ENCODE data around the gene PPIC. TPM values are rescaled to one million over a fixed set of nuclear protein-coding genes. Genes with fewer than 3 reads are reported as not detected.

Gene PPIC
- total RNA-seq, 2 donors from 2014 or later, result 37.6 to 78.0 TPM

- no peaks in the 10 kb centered on the region for H3K27me3 ChIP-seq (replicated peaks; ENCODE audit: insufficient read depth)
- H3K9me3 ChIP-seq, result no peaks in the 10 kb centered on the region
- ATAC-seq (ENCODE audit: insufficient number of reproducible peaks, low FRiP score, low read depth) (no peak), DNase-seq (ENCODE audit: low spot score) (no peak)
- no peak overlapping the region for H3K27ac ChIP-seq
- no peak for TF ChIP-seq CTCF (IDR thresholded peaks at IDR 0.05)
- no peaks in the 10 kb centered on the region for H3K4me1 ChIP-seq (ENCODE audit: control insufficient read depth in 1 of 2, low read depth in 2 of 2)
- H3K36me3 ChIP-seq, result peaks cover 4% of the 10 kb centered on the region
- H3K4me3 ChIP-seq, result no peak overlapping the region
Measured at GRCh38 chr5:123012321-123012720, 24.2 kb downstream of the PPIC start.

GRCh38 chr5:123007754-123008153, 28.8 kb downstream of the PPIC start:
- no peak for ATAC-seq (ENCODE audit: insufficient number of reproducible peaks, low FRiP score, low read depth)
- Histone ChIP-seq H3K27me3 (replicated peaks; ENCODE audit: insufficient read depth) (no peaks in the 10 kb centered on the region), H3K27ac (no peak overlapping the region), H3K9me3 (no peaks in the 10 kb centered on the region), H3K4me1 (ENCODE audit: control insufficient read depth in 1 of 2, low read depth in 2 of 2) (no peaks in the 10 kb centered on the region), H3K4me3 (no peak overlapping the region), H3K36me3 (peaks cover 7% of the 10 kb centered on the region)
- no peak for TF ChIP-seq CTCF (IDR thresholded peaks at IDR 0.05)
- DNase-seq (ENCODE audit: low spot score), result no peak

GRCh38 chr5:123007182-123007581, 29.3 kb downstream of the PPIC start:
- no peaks in the 10 kb centered on the region for H3K9me3 ChIP-seq
- H3K27me3 ChIP-seq (replicated peaks; ENCODE audit: insufficient read depth), result no peaks in the 10 kb centered on the region
- no peak for TF ChIP-seq CTCF (IDR thresholded peaks at IDR 0.05)
- ATAC-seq (ENCODE audit: insufficient number of reproducible peaks, low FRiP score, low read depth) (no peak), DNase-seq (ENCODE audit: low spot score) (no peak)
- H3K36me3 ChIP-seq, result peaks cover 7% of the 10 kb centered on the region
- H3K4me3 ChIP-seq, result no peak overlapping the region
- H3K4me1 ChIP-seq (ENCODE audit: control insufficient read depth in 1 of 2, low read depth in 2 of 2), result no peaks in the 10 kb centered on the region
- H3K27ac ChIP-seq, result no peak overlapping the region

GRCh38 chr5:123001808-123002207, 34.7 kb downstream of the PPIC start:
- peaks cover 3% of the 10 kb centered on the region for H3K36me3 ChIP-seq
- H3K27ac ChIP-seq, result no peak overlapping the region
- no peaks in the 10 kb centered on the region for H3K9me3 ChIP-seq
- H3K4me1 ChIP-seq (ENCODE audit: control insufficient read depth in 1 of 2, low read depth in 2 of 2), result no peaks in the 10 kb centered on the region
- H3K27me3 ChIP-seq (replicated peaks; ENCODE audit: insufficient read depth), result no peaks in the 10 kb centered on the region
- TF ChIP-seq CTCF (IDR thresholded peaks at IDR 0.05), result no peak
- ATAC-seq (ENCODE audit: insufficient number of reproducible peaks, low FRiP score, low read depth) (no peak), DNase-seq (ENCODE audit: low spot score) (no peak)
- H3K4me3 ChIP-seq, result no peak overlapping the region

GRCh38 chr5:123000731-123001130, 35.8 kb downstream of the PPIC start:
- H3K4me3 ChIP-seq, result no peak overlapping the region
- peaks cover 3% of the 10 kb centered on the region for H3K36me3 ChIP-seq
- no peak for TF ChIP-seq CTCF (IDR thresholded peaks at IDR 0.05)
- H3K4me1 ChIP-seq (ENCODE audit: control insufficient read depth in 1 of 2, low read depth in 2 of 2), result no peaks in the 10 kb centered on the region
- H3K9me3 ChIP-seq, result no peaks in the 10 kb centered on the region
- no peak for ATAC-seq (ENCODE audit: insufficient number of reproducible peaks, low FRiP score, low read depth)
- no peak overlapping the region for H3K27ac ChIP-seq
- no peaks in the 10 kb centered on the region for H3K27me3 ChIP-seq (replicated peaks; ENCODE audit: insufficient read depth)
- DNase-seq (ENCODE audit: low spot score), result no peak
